ENCODE data around the gene TOR1AIP2.

The TOR1AIP2 gene

GRCh38 chr1:179825798-179826460 lies 51.7 kb downstream of the TOR1AIP2 start:
- no peak for DNase-seq (ENCODE audit: low spot score)

GRCh38 chr1:179825206-179825605 lies 52.4 kb downstream of the TOR1AIP2 start:
- no peak for DNase-seq (ENCODE audit: low spot score)

GRCh38 chr1:179824265-179824664 lies 53.3 kb downstream of the TOR1AIP2 start:
- no peak for DNase-seq (ENCODE audit: low spot score)

- no peak for DNase-seq (ENCODE audit: low spot score)
These were observed 53.9 kb downstream of the TOR1AIP2 start for GRCh38 chr1:179823693-179824092.

DNA sequence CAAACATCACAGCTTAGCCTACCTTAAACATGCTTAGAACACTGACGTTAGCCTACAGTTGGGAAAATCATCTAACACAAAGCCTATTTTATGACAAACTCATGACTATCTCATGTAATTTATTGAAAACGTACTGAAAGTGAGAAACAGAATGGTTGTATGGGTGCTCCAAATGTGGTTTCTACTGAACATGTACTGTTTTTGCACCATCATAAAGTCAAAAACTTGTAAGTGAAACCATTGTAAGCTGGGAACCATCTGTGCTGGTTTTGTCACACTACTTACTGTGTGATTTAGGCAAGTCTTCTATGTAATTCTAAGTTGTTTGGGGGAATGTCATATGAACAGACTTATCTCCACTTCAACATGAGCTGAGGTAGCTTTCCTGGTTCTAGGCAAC lies 55.5 kb downstream of the TOR1AIP2 start:
- no peak for DNase-seq (ENCODE audit: low spot score)

DNA sequence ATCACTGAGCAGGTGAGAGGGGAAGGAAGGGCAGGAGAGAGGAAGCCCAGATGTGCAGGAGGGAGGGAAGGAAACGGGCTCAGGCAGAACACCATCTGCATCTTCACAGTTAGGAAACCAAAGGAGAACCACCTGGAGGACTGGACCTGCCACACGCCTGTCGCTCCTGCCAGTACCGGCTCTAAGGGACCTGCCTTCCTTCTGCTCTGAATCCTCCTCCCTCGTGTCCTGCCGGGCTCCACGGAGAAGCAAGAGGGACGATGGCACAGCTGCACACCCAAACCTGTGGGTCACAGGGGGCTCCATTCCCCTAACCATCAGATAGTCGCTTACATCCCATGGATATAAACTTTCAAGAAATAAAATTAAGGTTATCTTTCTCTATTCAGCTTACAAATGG lies 56.1 kb downstream of the TOR1AIP2 start:
- DNase-seq (ENCODE audit: low spot score) = no peak

DNA sequence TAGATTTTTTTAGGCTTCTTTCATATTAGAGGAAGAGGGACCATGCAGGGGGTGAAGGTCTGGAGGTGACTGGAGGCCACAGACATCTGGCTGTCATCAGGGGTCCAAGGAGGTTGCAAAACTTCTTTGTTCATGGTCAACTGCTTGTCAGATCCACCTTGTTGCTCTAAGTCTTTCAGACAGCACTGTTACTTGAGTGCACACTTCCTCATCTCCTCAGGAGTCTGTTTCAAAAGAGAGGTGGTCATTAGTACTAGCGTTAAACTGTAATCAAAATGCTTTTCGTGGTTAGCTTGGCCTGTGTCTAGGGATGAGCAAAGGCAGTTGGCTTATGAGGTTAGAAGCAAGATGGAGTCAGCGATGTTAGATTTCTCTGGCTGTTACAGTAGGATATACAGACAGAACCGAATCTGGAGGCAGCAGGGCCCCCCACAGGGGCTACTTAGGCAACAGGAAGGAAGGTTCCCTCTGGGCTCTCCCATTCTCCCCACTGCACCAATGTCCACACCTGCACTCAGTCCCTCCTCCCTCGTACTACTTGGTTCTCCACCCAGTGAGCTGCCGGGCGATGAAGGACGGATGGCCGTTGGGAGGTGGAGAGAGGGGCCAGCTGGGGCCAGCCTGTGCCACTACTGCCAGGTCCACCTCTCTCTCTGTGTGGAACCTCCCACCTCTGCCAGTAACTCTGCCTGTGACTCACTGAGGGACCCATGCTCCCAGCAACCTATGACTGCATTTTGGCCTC lies 57.2 kb downstream of the TOR1AIP2 start:
- no peak for DNase-seq (ENCODE audit: low spot score)

GRCh38 chr1:179818743-179819173 lies 58.8 kb downstream of the TOR1AIP2 start:
- DNase-seq (ENCODE audit: low spot score) = no peak

- no peak for DNase-seq (ENCODE audit: low spot score)
These were observed 59.3 kb downstream of the TOR1AIP2 start for GRCh38 chr1:179818260-179818659.

DNA sequence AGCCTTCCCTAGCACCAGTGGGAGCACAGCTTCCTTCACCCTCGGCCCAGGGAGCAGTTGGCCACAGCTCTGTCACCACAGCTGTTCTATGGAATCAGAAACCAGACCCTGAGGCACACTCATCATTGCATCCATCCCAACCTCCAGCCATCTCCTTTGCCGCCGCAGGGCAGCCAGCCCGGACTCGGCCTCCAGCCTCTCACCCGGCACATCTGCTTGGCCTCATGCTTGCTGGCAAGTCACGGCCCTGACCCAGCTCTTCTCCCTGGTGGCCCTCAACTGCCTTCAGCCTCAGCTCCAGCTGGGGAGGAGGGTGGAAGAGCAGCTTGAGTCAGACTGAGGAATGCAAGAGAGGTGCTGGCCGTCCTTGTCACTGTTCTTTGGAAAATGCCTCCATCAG lies 59.8 kb downstream of the TOR1AIP2 start:
- DNase-seq (ENCODE audit: low spot score) = no peak

GRCh38 chr1:179817056-179817455 lies 60.5 kb downstream of the TOR1AIP2 start:
- no peak for DNase-seq (ENCODE audit: low spot score)

DNA sequence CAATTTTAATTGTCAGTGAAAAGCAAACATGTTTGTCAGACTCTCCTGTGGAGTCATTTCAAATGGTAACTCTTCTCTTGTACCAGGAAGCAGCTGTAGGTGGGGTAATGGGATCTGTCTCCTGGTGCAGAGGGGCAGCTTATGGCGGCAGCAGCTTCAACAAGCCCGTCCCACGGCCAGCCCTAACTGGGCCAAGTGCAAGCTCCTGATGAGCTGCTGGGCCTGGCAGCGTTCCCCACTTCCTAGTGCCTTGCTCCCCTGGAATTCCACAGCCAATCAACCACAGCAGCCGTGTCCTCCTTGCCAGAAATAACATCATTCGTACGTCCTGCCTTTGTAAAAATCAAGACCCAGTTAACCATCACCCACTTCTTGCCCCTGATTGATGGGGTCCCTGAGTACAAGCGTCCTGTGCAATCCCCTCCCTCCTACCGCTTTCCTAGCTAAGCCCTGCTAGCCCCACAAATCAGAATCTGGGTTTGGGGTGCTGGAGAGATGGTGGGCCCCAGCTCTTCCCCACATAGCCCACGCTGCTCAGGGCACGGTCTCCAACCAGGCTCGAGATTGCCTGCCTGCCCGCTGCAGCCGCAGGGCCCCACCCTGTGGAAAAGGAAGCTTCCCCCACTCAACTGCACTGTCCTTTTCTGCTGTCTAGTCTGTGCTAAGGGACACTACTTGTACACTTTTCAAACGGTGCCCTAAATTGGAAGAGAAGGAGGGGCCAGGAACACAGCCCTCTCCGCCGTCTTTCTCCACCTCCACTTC lies 61.2 kb downstream of the TOR1AIP2 start:
- no peak for DNase-seq (ENCODE audit: low spot score)

DNA sequence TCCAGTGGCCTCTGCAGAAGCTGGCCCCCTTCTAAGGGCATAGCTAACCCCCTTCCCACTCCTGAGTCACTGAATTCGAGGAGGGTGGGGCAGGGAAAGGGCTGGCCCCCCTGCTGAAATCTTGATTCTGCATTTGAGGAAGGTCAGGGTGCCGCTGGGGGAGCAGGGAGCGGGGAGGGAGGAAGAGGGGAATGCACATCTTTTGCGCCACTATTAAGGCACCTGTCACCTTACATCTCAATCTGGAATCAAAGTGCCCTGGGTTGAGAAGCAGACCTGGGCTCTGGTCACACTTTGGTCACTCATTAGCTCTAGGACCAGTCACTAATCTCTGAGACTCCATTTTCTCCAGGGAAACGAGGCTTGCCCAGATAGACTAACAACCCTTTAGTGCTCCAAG lies 62.0 kb downstream of the TOR1AIP2 start:
- no peak for DNase-seq (ENCODE audit: low spot score)

DNA sequence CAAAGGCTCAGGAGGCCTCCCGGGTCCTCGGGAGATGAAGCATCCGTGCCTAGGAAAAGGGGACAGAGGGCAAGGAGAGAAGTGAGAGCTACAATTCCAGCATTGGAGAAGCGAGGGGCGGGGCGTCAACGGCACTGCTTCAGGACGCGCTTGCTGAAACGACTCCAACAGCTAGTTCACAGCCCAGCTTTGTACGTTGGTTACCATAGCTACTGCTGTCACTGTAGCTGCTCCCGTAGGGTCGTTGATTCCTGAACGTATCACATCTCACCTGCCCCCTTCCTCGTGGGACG lies 63.1 kb downstream of the TOR1AIP2 start:
- no peak for DNase-seq (ENCODE audit: low spot score)

DNA sequence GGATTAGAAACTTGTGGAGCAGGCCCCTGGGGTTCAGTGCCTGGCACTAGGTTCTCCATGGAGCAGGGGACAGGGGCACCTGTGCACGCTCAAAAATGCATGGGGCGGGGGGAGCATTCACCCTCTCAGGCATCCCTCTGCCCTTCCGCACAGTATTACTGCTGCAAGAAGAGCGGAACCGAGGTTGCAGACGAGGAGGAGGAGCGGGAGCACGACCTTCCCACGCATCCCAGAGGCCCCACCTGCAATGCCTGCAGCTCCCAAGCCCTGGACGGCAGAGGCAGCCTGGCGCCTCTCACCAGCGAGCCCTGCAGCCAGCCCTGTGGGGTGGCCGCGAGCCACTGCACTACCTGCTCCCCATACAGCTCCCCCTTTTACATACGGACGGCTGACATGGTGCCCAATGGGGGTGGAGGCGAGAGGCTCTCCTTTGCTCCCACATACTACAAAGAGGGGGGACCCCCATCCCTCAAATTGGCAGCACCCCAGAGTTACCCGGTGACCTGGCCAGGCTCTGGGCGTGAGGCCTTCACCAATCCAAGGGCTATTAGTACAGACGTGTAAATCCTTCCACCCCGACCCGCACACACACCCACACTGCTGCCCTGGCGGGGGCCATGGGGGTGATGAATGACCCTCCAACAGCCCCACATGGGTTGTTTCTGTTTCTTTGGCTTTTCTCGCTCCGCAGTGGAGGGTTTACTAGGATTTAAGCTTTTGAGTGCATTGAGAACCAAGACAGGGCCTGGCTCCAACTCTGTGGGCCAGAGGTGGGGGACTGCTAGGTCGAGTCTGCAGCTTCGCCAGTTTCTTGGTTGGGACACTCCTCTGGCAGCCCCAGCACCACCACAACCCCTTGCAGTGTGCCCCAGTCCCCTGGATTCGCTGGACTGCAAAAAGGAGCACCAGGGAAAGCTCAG lies 63.7 kb downstream of the TOR1AIP2 start:
- DNase-seq (ENCODE audit: low spot score) = no peak

- no peak for DNase-seq (ENCODE audit: low spot score)
These were observed 64.9 kb downstream of the TOR1AIP2 start for GRCh38 chr1:179812501-179813292.

DNA sequence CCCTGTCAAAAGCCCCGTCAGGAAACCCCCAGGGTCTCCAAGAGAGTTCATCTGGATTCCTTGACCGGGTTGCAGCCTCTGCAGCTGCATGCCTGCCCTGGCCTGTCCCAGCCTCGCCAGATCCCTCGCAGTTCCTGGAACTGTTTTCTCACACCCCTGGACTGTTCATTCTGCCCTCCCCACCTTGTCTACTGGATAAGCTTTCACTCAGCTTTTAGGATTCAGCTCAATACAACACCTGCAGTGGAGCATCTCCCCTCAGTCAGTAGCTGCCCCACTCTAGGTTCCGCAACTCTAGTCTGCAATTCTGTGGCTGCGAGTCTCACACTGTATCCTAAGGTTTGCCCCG lies 67.3 kb downstream of the TOR1AIP2 start:
- no peak for DNase-seq (ENCODE audit: low spot score)

DNA sequence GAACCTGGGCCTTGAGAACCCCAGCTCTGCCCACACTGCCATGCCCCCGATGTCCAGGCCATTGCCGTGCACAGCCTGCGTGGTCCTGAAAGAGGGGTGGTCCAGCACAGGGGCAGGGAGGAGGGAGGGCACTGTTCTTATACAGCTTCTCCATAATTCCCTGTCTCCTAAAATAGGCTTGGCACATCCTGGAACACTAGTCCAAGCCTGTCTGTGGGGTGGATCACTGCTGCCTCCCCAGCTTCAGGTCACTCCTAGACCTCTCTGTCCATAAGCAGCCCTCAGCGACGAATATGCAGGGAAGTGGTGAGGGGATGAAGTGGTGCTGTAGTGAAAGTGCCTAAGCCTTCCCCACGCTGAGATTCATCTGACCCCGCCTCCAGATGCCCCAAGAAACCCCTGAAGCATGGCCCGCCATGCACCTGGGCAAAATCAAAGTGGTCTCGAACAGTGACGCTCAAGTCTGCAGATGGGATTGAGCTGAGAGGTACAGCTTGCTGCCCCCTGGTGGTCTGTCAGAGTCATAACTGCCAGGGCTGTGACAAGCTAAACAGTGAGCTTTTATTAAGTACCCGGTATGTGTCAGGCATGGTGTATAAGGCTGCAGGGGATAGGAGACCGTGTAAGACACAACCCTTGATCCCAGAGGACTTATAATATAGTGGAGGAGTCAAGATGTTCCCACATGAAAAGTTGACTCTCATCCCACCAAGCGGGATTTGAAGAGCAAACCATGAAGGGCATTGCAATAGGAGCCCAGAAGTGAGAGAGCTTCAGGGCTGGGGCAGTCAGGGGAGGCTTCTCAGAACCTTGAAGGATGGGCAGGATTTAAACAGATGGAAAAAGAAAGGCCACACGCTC lies 67.9 kb downstream of the TOR1AIP2 start:
- peak; percentile 68 for DNase-seq (ENCODE audit: low spot score)

- no peak for DNase-seq (ENCODE audit: low spot score)
These were observed 69.1 kb downstream of the TOR1AIP2 start for GRCh38 chr1:179808503-179808902.

- DNase-seq (ENCODE audit: low spot score) = no peak
These were observed 69.7 kb downstream of the TOR1AIP2 start for GRCh38 chr1:179807691-179808485.

Measured in hematopoietic multipotent progenitor cell treated with erythropoietin and hydrocortisone succinate and interleukin-3 and kit ligand, for 17 days (in vitro differentiated cells).